Measurements from ENCODE around the gene FHIT. TPM values are rescaled to one million over a fixed set of nuclear protein-coding genes. Genes with fewer than 3 reads are reported as not detected.

FHIT gene
- polyA plus RNA-seq, 1 of the 3 experiments (the other 2 are of a cell fraction): 0.41 TPM

- H3K9ac ChIP-seq: no peak overlapping the region
- H3K36me3 ChIP-seq (replicated peaks in 1 of 2; ENCODE audit: control insufficient read depth in 1 of 2, insufficient read depth in 2 of 2, low read length in 1 of 2): no peaks in the 10 kb centered on the region
- no peak overlapping the region for H2AFZ ChIP-seq (ENCODE audit: low read depth)
- H3K27me3 ChIP-seq (ENCODE audit: insufficient read depth): no peaks in the 10 kb centered on the region; the same call in 1 of the 2 replicates
- H3K4me2 ChIP-seq: no peak overlapping the region
- no peaks in the 10 kb centered on the region for H3K9me2 ChIP-seq
- TF ChIP-seq, protein P1, sequence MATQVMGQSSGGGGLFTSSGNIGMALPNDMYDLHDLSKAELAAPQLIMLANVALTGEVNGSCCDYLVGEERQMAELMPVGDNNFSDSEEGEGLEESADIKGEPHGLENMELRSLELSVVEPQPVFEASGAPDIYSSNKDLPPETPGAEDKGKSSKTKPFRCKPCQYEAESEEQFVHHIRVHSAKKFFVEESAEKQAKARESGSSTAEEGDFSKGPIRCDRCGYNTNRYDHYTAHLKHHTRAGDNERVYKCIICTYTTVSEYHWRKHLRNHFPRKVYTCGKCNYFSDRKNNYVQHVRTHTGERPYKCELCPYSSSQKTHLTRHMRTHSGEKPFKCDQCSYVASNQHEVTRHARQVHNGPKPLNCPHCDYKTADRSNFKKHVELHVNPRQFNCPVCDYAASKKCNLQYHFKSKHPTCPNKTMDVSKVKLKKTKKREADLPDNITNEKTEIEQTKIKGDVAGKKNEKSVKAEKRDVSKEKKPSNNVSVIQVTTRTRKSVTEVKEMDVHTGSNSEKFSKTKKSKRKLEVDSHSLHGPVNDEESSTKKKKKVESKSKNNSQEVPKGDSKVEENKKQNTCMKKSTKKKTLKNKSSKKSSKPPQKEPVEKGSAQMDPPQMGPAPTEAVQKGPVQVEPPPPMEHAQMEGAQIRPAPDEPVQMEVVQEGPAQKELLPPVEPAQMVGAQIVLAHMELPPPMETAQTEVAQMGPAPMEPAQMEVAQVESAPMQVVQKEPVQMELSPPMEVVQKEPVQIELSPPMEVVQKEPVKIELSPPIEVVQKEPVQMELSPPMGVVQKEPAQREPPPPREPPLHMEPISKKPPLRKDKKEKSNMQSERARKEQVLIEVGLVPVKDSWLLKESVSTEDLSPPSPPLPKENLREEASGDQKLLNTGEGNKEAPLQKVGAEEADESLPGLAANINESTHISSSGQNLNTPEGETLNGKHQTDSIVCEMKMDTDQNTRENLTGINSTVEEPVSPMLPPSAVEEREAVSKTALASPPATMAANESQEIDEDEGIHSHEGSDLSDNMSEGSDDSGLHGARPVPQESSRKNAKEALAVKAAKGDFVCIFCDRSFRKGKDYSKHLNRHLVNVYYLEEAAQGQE (IDR thresholded peaks at IDR 0.05; ENCODE audit: low read depth, low read length): no peak
- TF ChIP-seq NRF1 (IDR thresholded peaks at IDR 0.05; ENCODE audit: low read depth, low read length) (no peak), RXRA (IDR thresholded peaks at IDR 0.05; ENCODE audit: borderline replicate concordance, low read depth) (no peak), GATA2 (CRISPR knock-in tag; IDR thresholded peaks at IDR 0.05) (no peak), RAD21 (IDR thresholded peaks at IDR 0.05; ENCODE audit: low read length) (no peak), TCF12 (IDR thresholded peaks at IDR 0.05) (no peak), TAF1 (IDR thresholded peaks at IDR 0.05; ENCODE audit: borderline replicate concordance, low read depth, low read length) (no peak), USF2 (IDR thresholded peaks at IDR 0.05; ENCODE audit: borderline replicate concordance, low read depth, low read length) (no peak), MAX (IDR thresholded peaks at IDR 0.05; ENCODE audit: low read depth) (no peak), GABPA (IDR thresholded peaks at IDR 0.05; ENCODE audit: low read depth) (no peak), FOSL2 (IDR thresholded peaks at IDR 0.05; ENCODE audit: borderline replicate concordance, low read depth) (no peak), EZH2phosphoT487 (IDR thresholded peaks at IDR 0.05; ENCODE audit: borderline replicate concordance, low read depth) (no peak)
- TF ChIP-seq, protein P2, sequence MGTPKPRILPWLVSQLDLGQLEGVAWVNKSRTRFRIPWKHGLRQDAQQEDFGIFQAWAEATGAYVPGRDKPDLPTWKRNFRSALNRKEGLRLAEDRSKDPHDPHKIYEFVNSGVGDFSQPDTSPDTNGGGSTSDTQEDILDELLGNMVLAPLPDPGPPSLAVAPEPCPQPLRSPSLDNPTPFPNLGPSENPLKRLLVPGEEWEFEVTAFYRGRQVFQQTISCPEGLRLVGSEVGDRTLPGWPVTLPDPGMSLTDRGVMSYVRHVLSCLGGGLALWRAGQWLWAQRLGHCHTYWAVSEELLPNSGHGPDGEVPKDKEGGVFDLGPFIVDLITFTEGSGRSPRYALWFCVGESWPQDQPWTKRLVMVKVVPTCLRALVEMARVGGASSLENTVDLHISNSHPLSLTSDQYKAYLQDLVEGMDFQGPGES (IDR thresholded peaks at IDR 0.05; ENCODE audit: low read depth, low read length): no peak
- H3K4me3 ChIP-seq (ENCODE audit: low read depth in 2 of 2, low read length in 1 of 2): no peak overlapping the region
- no peak for DNase-seq
- H4K20me1 ChIP-seq (ENCODE audit: insufficient read depth): no peaks in the 10 kb centered on the region
- CTCF ChIA-PET: no interaction called here
- POLR2A ChIA-PET: no interaction called here
- H3K27ac ChIP-seq (ENCODE audit: low read depth in 2 of 2, low read length in 1 of 2): no peak overlapping the region
- H3K9me3 ChIP-seq: no peaks in the 10 kb centered on the region
- peaks cover 0 to 10% of the 10 kb centered on the region in 2 experiments; a peak in 2 of 4 replicates for H3K4me1 ChIP-seq (ENCODE audit: control insufficient read depth in 1 of 2, insufficient read depth in 2 of 2, low read depth in 1 of 2, low read length in 1 of 2)
- 68% methylated on average over 2 of the region's 2 CpGs for WGBS (ENCODE audit: low lambda C conversion rate)
- no peaks in the 10 kb centered on the region for H3K79me2 ChIP-seq (ENCODE audit: insufficient read depth)
- H3F3A ChIP-seq (replicated peaks; ENCODE audit: insufficient read depth): no peaks in the 10 kb centered on the region
Observed at GRCh38 chr3:61252836-61253235, 1.6 kb upstream of the FHIT start.
